Left kidney (tissue), 8 donors: Measurements from ENCODE around the gene SLC25A14. TPM values are rescaled to one million over a fixed set of nuclear protein-coding genes. Genes with fewer than 3 reads are reported as not detected.
"Not testable (repeated sequence)": the region's sequence is repeated elsewhere in the genome, so short reads cannot be mapped to it uniquely, and the experiment has no call there.

Experiments used
- DNase-seq: peaks from one replicate; pipeline ENCODE4 v3.0.0-alpha.2; 2013
- long read RNA-seq, 8 donors: transcript quantifications; one replicate each; lab custom pipeline, GENCODE V29; 2026
- polyA plus RNA-seq: library from polyadenylated mRNA; unstranded; fragments of 120-200 nt; gene quantifications from one replicate; pipeline ENCODE4 v1.2.1, GENCODE V29; 2013; ENCODE audit not compliant: insufficient read length

Gene SLC25A14, protein sequence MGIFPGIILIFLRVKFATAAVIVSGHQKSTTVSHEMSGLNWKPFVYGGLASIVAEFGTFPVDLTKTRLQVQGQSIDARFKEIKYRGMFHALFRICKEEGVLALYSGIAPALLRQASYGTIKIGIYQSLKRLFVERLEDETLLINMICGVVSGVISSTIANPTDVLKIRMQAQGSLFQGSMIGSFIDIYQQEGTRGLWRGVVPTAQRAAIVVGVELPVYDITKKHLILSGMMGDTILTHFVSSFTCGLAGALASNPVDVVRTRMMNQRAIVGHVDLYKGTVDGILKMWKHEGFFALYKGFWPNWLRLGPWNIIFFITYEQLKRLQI
- polyA plus RNA-seq, result 35.2 TPM
- long read RNA-seq, donor 1, partial matches to known transcripts, result 0 of 1 reads
- long read RNA-seq, donor 1, other reads (novel, unspliced or antisense), result 0 of 1 reads
- long read RNA-seq, donor 2, partial matches to known transcripts, result 0 of 5 reads
- long read RNA-seq, donor 2, other reads (novel, unspliced or antisense), result 0 of 5 reads
- long read RNA-seq, donor 3, partial matches to known transcripts, result 0 of 1 reads
- long read RNA-seq, donor 3, other reads (novel, unspliced or antisense), result 0 of 1 reads
- long read RNA-seq, donor 4, result 0 reads
- long read RNA-seq, donor 5, partial matches to known transcripts, result 0 of 3 reads
- long read RNA-seq, donor 5, other reads (novel, unspliced or antisense), result 0 of 3 reads
- long read RNA-seq, donor 6, partial matches to known transcripts, result 0 of 3 reads
- long read RNA-seq, donor 6, other reads (novel, unspliced or antisense), result 0 of 3 reads
- long read RNA-seq, donor 7, partial matches to known transcripts, result 6 of 10 reads
- long read RNA-seq, donor 7, other reads (novel, unspliced or antisense), result 0 of 10 reads
- long read RNA-seq, donor 8, partial matches to known transcripts, result 0 of 6 reads
- long read RNA-seq, donor 8, other reads (novel, unspliced or antisense), result 0 of 6 reads

- peak; percentile 71 for DNase-seq
These were observed at the start of gene SLC25A14 for GRCh38 chrX:130339408-130340222. SLC25A14 (plus strand) TSS chrX:130339919; CDS start chrX:130340279, 360 bp downstream.

- no peak for DNase-seq
These were observed 44.0 kb upstream of the SLC25A14 start for GRCh38 chrX:130295519-130296296.

GRCh38 chrX:130296297-130296678 lies 43.4 kb upstream of the SLC25A14 start:
- DNase-seq, result no peak

DNA sequence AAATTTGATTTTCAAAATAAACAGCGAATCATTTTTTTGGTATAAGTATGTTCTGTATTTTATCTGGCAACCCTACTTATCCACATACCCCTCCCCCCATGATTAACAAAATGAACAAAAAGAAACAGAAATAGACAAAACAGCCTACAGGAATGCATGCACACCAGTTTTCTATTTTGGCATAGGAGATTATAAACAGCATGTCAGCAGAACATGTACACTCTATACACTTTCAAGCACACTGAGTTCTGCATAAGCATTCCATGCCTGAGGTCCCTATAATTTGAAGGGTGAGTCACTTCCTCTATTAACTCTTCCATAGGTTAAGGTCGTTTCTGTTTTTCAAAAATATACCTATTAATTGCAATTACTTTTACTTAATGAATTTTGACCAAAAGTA lies 43.0 kb upstream of the SLC25A14 start:
- DNase-seq, result no peak

DNA sequence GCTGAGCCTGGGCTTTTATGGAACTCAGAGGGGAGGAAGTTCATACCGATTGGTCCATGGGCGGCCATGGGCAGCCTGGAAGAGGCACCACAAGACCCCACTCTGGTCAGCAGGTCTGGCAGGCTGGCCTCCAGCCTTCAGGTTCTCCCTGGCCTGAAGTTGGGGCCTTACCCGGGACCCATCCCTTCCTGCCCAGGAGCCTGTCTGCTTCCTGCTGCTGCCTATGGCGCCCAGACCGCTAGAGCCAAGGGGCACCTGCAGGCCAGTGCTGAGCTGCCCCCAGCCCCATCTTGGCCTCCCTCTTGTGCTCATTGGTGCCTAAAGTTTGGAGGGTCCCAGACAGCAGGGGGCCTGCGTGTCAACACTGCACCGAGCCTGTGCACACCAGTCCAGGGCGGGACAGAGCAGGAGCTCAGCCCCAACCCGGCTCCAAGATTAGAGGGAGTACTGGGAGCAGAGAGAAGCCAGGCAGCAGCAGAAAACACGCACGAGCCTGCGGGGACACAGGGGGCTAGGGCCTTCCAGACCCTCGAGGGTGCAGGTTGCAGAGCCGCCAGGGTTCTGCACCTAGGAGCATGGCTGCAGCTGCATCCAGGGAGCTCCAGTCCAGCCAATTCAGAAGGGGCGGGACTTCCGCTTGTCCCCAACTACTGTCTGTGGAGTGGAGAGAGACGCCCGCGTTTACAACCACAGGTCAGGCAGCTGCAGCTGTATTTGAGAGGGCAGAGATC lies 40.3 kb upstream of the SLC25A14 start:
- no peak for DNase-seq

- DNase-seq, result no peak
These were observed 39.8 kb upstream of the SLC25A14 start for GRCh38 chrX:130300010-130300282.

- no peak for DNase-seq
These were observed 38.3 kb upstream of the SLC25A14 start for GRCh38 chrX:130301405-130301804.

- DNase-seq, result no peak
These were observed 37.7 kb upstream of the SLC25A14 start for GRCh38 chrX:130301977-130302376.

DNA sequence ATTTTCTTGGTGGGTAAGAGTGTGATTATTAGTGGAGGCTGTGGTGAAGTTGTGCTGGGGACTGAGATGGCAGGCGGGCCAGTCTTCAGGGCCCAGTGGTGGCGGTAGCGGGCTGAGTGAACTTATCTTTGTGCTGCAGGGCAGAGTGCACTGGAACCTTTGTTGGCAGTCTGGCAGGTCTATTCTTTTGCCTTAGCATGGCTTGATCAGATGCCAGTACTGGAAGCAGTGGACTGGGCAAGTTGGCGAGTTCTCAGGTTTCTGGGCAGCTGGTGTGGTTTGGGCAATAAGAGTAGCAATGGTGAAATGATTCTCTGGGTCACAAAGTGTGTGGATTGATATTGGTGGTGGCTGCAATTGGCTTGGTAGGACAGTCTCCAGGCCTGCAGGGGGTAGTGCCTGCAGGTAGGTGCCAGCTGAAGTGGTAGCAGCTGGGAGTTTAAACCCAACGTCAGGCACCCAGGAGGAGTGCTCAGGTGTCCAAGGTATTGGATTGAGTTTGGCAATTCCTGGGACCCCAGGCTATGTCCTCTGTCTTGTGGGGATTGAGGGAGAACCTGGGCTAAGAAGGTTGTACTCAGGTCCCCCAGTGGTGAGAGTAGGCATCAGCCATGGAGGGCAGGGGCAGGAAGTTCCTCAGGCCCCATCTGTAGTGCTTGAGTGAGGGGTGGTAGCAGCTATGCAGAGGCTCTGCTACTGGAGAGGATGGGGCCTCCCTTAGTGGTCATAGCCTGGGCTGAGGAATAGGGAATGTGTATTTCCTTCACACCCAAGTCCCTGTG lies 34.9 kb upstream of the SLC25A14 start:
- no peak for DNase-seq

DNA sequence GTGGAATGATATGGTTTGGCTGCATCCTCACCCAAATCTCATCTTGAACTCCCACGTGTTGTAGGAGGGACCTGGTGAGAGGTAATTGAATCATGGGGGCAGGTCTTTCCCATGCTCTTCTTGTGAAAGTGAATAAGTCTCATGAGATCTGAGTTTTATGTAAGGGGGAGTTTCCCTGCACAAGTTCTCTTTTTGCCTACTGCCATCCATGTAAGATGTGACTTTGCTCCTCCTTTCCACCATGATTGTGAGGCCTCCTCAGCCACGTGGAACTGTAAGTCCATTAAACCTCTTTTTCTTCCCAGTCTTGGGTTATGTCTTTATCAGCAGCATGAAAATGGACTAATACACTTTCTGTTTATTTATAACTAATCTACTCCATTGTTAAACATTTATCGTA lies 19.8 kb upstream of the SLC25A14 start:
- not testable (repeated sequence) for DNase-seq

DNA sequence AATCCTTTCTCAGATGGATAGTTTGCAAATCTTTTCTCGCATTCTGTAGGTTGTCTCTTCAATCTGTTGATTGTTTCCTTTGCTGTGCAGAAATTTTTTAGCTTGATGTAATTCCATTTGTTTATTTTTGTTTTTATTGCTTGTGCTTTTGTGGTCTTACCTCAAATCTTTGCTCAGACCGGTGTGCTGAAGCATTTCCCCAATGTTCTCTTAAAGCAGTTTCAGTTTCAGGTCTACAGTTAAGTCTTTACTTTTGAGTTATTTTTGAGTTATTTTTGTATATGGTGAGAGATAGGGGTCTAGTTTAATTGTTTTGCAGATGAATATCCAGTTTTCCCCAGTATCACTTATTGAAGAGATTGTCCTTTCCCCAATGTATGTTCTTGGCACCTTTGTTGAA lies 18.2 kb upstream of the SLC25A14 start:
- no peak for DNase-seq

DNA sequence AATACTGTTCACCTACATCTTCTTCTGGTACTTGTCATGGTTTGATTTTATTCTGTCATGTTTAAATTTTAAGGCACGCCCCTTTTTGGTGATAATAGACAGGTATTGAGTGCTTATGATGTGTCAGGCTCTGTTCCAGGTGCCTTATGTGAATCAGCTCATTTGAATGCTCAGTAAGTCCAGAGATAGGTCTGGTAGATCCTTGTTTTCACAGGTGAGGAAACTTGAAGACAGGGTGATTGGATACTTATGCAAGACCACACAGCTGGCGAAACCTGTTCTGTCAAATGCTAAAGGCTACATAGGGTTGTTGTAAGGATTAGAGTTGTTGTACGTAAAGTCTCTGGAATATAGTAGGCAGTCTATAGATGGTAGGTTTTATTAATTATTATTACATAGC lies 9.6 kb upstream of the SLC25A14 start:
- no peak for DNase-seq

DNA sequence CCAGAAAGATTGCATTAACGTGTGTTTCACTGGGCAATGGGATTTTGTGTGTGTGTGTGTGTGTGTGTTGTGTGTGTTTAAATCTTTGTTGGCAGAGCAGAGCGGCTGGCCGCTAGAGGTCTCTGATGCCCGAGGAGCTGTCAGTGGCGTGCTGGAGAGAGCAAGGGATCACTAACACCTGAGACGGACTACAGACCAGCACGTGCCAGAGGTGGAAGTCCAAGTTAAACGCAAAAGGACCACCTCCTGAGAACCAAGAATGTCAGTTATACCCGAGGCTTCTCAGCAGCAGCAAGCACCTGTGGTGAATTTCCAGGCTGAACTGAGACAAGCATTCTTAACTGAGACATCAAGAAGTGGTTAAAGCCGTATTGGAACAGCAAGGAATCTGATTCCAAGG lies 9.0 kb upstream of the SLC25A14 start:
- DNase-seq, result peak; percentile 34

GRCh38 chrX:130336531-130336930 lies 3.2 kb upstream of the SLC25A14 start:
- DNase-seq, result no peak

- not testable (repeated sequence) for DNase-seq
These were observed 850 bp upstream of the SLC25A14 start for GRCh38 chrX:130338869-130339268.

DNA sequence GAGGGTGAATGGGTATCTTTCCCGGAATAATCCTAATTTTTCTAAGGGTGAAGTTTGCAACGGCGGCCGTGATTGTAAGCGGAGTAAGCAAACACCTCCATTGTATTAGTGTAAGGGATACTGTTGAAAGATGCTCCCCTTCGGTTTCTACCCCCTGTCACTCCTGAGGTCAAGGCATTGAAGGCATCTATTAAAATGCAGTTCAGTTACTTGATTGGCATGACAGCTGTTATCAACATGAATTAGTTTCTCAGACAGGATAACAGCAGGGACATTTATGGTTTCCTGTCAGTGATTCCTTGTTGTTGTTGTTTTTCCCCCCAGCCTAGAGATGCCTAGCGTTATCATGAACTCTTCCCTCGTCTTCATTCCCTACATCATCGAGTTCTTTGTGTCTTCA lies 552 bp downstream of the SLC25A14 start:
- DNase-seq, result no peak

- DNase-seq, result no peak
These were observed 3.7 kb downstream of the SLC25A14 start for GRCh38 chrX:130343411-130343810.

DNA sequence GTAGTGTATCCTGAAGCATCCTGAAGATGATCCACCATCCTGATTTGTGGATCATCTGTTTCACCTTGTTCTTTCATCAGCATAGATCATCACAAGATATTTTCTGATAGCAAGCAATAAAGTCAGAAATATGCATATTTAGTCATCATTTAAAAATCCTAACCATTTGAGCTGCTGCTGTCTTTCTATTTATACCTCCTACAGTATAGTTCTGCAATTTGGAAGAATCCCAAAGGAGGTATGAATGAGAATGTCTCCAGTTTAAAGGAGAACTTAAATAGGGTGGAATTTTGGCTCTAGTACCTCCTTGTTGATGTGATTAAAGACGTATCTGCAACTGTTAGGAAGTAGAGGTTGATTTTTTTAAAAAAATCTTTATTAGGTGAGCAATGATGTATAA lies 7.6 kb downstream of the SLC25A14 start:
- DNase-seq, result no peak

DNA sequence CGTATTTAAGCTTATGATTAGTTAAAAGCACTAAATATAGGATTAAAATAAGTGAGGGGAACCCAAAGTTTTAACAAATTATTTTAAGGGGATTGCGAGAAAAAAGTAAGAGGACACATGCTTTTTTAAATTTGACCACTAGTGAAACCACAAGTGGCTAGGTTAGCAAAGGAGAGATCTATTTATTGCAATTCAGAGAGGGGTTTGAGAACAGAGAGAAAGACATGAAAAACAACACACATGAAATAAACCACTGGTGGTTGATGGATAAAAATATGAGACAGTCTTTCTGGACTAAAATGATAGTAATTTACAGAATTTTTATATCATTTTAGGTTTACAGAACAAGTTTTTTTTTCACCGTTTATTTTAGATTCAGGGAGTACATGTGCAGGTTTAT lies 11.8 kb downstream of the SLC25A14 start:
- no peak for DNase-seq

DNA sequence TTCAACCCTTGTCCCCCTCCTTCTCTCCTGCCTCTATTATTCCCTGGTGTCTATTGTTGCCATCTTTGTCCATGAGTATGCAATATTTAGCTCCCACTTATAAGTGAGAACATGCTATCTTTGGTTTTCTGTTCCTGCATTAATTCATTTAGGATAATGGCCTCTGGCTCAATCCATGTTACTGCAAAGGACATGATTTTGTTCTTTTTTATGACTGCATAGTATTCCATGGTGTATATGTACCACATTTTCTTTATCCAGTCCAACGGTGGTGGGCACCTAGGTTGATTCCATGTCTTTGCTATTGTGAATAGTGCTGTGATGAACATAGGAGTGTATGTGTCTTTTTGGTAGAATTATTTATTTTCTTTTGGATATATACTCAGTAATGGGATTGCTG lies 12.3 kb downstream of the SLC25A14 start:
- DNase-seq, result not testable (repeated sequence)
